ENCODE data around the gene AGAP1. TPM values are rescaled to one million over a fixed set of nuclear protein-coding genes. Genes with fewer than 3 reads are reported as not detected.

AGAP1 gene
- total RNA-seq, 1 donor from 2014 or later, result 39.4 TPM

GRCh38 chr2:235543851-235544688 lies 50.2 kb downstream of the AGAP1 start:
- DNase-seq (ENCODE audit: low read depth) (no peak), FAIRE-seq (no peak)
- Histone ChIP-seq H3K4me2 (ENCODE audit: low read length) (no peak overlapping the region), H3K36me3 (ENCODE audit: insufficient read depth, low read length) (no peaks in the 10 kb centered on the region), H3K27me3 (ENCODE audit: insufficient read depth, low read length) (no peaks in the 10 kb centered on the region), H3K9ac (ENCODE audit: low read length) (no peak overlapping the region), H4K20me1 (ENCODE audit: insufficient read depth, low read length) (peaks cover 81% of the 10 kb centered on the region), H3K9me3 (ENCODE audit: insufficient read depth, low read depth, low read length) (no peaks in the 10 kb centered on the region), H3K4me3 (ENCODE audit: insufficient read depth, low read depth, low read length) (no peak overlapping the region), H3K27ac (ENCODE audit: low read depth, low read length) (no peak overlapping the region), H3K4me1 (ENCODE audit: insufficient read depth, low read length) (no peaks in the 10 kb centered on the region), H3K79me2 (ENCODE audit: insufficient read depth, low read length) (peaks cover 35% of the 10 kb centered on the region), H2AFZ (ENCODE audit: low read depth, low read length) (no peak overlapping the region)
- Mint-ChIP-seq H3K9me3 (ENCODE audit: unreplicated experiment) (no peaks in the 10 kb centered on the region), H3K36me3 (ENCODE audit: low read depth, unreplicated experiment) (no peaks in the 10 kb centered on the region), H3K4me1 (ENCODE audit: low read depth, unreplicated experiment) (peaks cover 13% of the 10 kb centered on the region), H3K4me3 (ENCODE audit: unreplicated experiment) (no peak overlapping the region), H3K27ac (ENCODE audit: unreplicated experiment) (no peak overlapping the region), H3K27me3 (ENCODE audit: low read depth, unreplicated experiment) (no peaks in the 10 kb centered on the region)
- TF ChIP-seq EZH2 (IDR thresholded peaks at IDR 0.05; ENCODE audit: insufficient read depth, low read length) (no peak), CTCF (IDR thresholded peaks at IDR 0.05; ENCODE audit: insufficient read depth, low read depth, low read length) (no peak)

GRCh38 chr2:235544689-235544969 lies 50.8 kb downstream of the AGAP1 start:
- no peak for FAIRE-seq
- no peaks in the 10 kb centered on the region for H3K9me3 ChIP-seq (ENCODE audit: insufficient read depth, low read depth, low read length)
- no peaks in the 10 kb centered on the region for H3K27me3 ChIP-seq (ENCODE audit: insufficient read depth, low read length)
- no peaks in the 10 kb centered on the region for H3K4me1 ChIP-seq (ENCODE audit: insufficient read depth, low read length)
- Mint-ChIP-seq H3K4me1 (ENCODE audit: low read depth, unreplicated experiment) (peaks cover 13% of the 10 kb centered on the region), H3K9me3 (ENCODE audit: unreplicated experiment) (no peaks in the 10 kb centered on the region), H3K27me3 (ENCODE audit: low read depth, unreplicated experiment) (no peaks in the 10 kb centered on the region), H3K36me3 (ENCODE audit: low read depth, unreplicated experiment) (no peaks in the 10 kb centered on the region), H3K4me3 (ENCODE audit: unreplicated experiment) (no peak overlapping the region), H3K27ac (ENCODE audit: unreplicated experiment) (no peak overlapping the region)
- no peak overlapping the region for H3K4me2 ChIP-seq (ENCODE audit: low read length)
- TF ChIP-seq EZH2 (IDR thresholded peaks at IDR 0.05; ENCODE audit: insufficient read depth, low read length), result no peak
- TF ChIP-seq CTCF (IDR thresholded peaks at IDR 0.05; ENCODE audit: insufficient read depth, low read depth, low read length), result no peak
- no peak overlapping the region for H3K4me3 ChIP-seq (ENCODE audit: insufficient read depth, low read depth, low read length)
- no peak overlapping the region for H3K27ac ChIP-seq (ENCODE audit: low read depth, low read length)
- peaks cover 81% of the 10 kb centered on the region for H4K20me1 ChIP-seq (ENCODE audit: insufficient read depth, low read length)
- no peak overlapping the region for H2AFZ ChIP-seq (ENCODE audit: low read depth, low read length)
- no peaks in the 10 kb centered on the region for H3K36me3 ChIP-seq (ENCODE audit: insufficient read depth, low read length)
- no peak for DNase-seq (ENCODE audit: low read depth)
- H3K9ac ChIP-seq (ENCODE audit: low read length), result no peak overlapping the region
- H3K79me2 ChIP-seq (ENCODE audit: insufficient read depth, low read length), result peaks cover 34% of the 10 kb centered on the region
